Sigmoid colon (tissue), 7 donors: ENCODE measurements around the gene SUMO3. TPM values are rescaled to one million over a fixed set of nuclear protein-coding genes. Genes with fewer than 3 reads are reported as not detected.

Experiments
- DNase-seq: peaks from one replicate; pipeline ENCODE4 v3.0.0-alpha.2; 2019
- H3K27ac ChIP-seq, 4 donors: fragments of 200-600 bp; sonication (generic); one replicate each; pipeline ENCODE4 v1.5.1; 2016 to 2019; ENCODE audit warnings: mild to moderate bottlenecking in 1 of 4
- H3K27me3 ChIP-seq, 3 donors: fragments of 200-600 bp; sonication (generic); one replicate each; pipeline ENCODE4 v1.5.1; 2019; ENCODE audit warnings: mild to moderate bottlenecking in 1 of 3
- H3K36me3 ChIP-seq, 4 donors: fragments of 200-600 bp; sonication (generic); one replicate each; pipeline ENCODE4 v1.5.1; 2016 to 2019
- H3K4me1 ChIP-seq, 4 donors: fragments of 200-600 bp; sonication (generic); one replicate each; pipeline ENCODE4 v1.5.1; 2017 to 2019
- H3K4me3 ChIP-seq, 4 donors: fragments of 200-600 bp; sonication (generic); one replicate each; pipeline ENCODE4 v1.5.1; 2017 to 2019; ENCODE audit warnings: mild to moderate bottlenecking in 2 of 4, moderate library complexity in 1 of 4
- H3K9me3 ChIP-seq, 4 donors: fragments of 200-600 bp in 3 of 4; sonication (generic) in 3 of 4; one replicate each; pipeline versions ENCODE4 v1.5.1 to v1.6.1; 2013 to 2019
- EP300 ChIP-seq, 4 donors: sonication (generic); formaldehyde crosslinking; IDR thresholded peaks; one replicate each; pipeline ENCODE4 v1.6.1; 2017; ENCODE audit warnings: antibody characterized with exemption in 4 of 4
- POLR2A ChIP-seq, 2 donors: fragments of 450-650 bp; IDR thresholded peaks; one replicate each; pipeline ENCODE4 v1.6.1; 2016; ENCODE audit warnings: antibody characterized with exemption in 2 of 2, mild to moderate bottlenecking in 2 of 2, moderate library complexity in 2 of 2
- POLR2AphosphoS5 ChIP-seq, 4 donors: sonication (generic); formaldehyde crosslinking; IDR thresholded peaks; one replicate each; pipeline ENCODE4 v1.6.1; 2017; ENCODE audit warnings: antibody characterized with exemption in 4 of 4
- WGBS, 2 donors: extraction: QIAGEN DNeasy Blood & Tissue Kit; methylation state at CpG; one replicate each; pipeline ENCODE4 v1.1.7; 2013; 5-methylcytosine and 5-hydroxymethylcytosine counted together
- intact Hi-C: fragments of 100-400 bp; cut with DNase I; formaldehyde crosslinking; loops from one replicate; pipeline ENCODE4 v1.15.1; 2023
- polyA plus RNA-seq, 3 donors: library from polyadenylated mRNA; stranded (reverse); fragments of 200-250 nt; gene quantifications; one replicate each; pipeline ENCODE4 v1.2.3, GENCODE V29; 2013
- total RNA-seq, 4 donors: library from RNA; depleted of rRNA; stranded (reverse); fragments of >200 nt; gene quantifications; one replicate each; pipeline ENCODE4 v1.1.0, GENCODE V29; 2016
- TF ChIP-seq, protein P1 (sequence below), 4 experiments: fragments of 450-650 bp in 3 of 4; fragments of 200-600 bp in 1 of 4; IDR thresholded peaks; one replicate each; pipeline ENCODE4 v1.5.1; 2016 to 2019; ENCODE audit warnings: antibody characterized with exemption in 4 of 4, mild to moderate bottlenecking in 3 of 4, moderate library complexity in 2 of 4
- donor health status: healthy with polysubstance abuse.
- donor health status: Bipolar disorder and iron deficiency.
- donor health status: healthy.

The SUMO3 gene
- total and polyA plus RNA-seq, 7 donors: 52.4 to 104 (median 60.1) TPM

DNA sequence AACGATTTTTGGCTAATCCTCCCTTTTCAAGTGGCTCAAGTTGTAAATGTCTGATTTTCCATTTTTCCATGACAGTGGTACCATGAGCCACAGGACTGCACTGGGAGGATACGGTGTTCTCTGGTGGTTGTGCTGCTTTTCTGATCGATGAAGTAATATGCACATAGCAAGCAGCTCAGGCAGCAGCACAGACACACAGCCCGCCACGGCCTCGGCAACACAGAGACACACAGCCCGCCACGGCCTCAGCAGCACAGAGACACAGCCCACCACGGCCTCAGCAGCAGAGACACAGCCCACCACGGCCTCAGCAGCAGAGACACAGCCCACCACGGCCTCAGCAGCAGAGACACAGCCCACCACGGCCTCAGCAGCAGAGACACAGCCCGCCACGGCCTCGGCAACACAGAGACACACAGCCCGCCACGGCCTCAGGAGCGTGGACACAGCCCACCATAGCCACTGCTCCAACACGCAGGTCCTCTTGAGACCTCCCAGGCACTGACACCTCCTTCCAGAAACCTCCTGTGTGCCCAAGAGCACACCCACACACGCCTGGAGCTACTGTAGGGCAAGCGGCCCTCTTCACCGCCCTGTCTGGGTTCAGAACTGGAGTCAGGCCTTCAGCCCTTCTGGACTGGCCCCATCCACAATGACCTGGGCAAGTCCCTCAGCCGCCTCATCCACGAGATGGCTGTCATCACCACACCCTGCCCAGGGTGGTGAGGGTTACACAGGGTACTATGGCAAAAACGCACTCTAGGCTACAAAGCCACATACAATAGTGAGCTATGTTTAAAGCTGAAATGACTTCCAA, 45.2 kb upstream of the SUMO3 start:
- intact Hi-C loops: no loop called here
- peaks cover 0 to 62% (median 44%) of the 10 kb centered on the region in 4 donors for H3K4me1 ChIP-seq
- no peaks in the 10 kb centered on the region for H3K9me3 ChIP-seq
- 78 to 91% methylated on average over 25 of the region's 25 CpGs for WGBS, 2 donors
- H3K27ac ChIP-seq: no peak overlapping the region
- TF ChIP-seq, protein P1, sequence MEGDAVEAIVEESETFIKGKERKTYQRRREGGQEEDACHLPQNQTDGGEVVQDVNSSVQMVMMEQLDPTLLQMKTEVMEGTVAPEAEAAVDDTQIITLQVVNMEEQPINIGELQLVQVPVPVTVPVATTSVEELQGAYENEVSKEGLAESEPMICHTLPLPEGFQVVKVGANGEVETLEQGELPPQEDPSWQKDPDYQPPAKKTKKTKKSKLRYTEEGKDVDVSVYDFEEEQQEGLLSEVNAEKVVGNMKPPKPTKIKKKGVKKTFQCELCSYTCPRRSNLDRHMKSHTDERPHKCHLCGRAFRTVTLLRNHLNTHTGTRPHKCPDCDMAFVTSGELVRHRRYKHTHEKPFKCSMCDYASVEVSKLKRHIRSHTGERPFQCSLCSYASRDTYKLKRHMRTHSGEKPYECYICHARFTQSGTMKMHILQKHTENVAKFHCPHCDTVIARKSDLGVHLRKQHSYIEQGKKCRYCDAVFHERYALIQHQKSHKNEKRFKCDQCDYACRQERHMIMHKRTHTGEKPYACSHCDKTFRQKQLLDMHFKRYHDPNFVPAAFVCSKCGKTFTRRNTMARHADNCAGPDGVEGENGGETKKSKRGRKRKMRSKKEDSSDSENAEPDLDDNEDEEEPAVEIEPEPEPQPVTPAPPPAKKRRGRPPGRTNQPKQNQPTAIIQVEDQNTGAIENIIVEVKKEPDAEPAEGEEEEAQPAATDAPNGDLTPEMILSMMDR (IDR thresholded peaks at IDR 0.05): no peak
- TF ChIP-seq POLR2A (IDR thresholded peaks at IDR 0.05) (no peak), POLR2AphosphoS5 (IDR thresholded peaks at IDR 0.05) (no peak), EP300 (IDR thresholded peaks at IDR 0.05) (no peak)
- H3K4me3 ChIP-seq: no peak overlapping the region
- no peaks in the 10 kb centered on the region for H3K27me3 ChIP-seq
- no peak for DNase-seq
- peaks cover 5 to 54% (median 29%) of the 10 kb centered on the region in 4 donors for H3K36me3 ChIP-seq

DNA sequence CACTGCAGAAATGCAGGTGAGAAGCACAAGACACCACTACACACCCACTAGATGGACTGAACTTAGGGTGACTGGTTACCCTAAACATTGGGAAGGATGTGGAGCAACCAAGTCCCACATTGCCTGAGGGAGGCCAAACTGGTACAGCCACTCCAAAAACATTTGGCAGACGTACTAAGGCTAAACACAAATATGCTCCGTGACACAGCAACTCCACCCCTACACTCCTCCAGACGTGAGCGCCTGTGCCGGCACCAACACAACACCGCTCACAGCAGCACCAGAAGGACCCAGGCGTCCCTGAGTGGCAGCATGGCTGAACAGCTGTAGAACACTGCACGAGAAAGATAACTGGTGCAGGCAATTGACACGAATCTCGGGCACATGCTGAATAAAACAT, 40.9 kb upstream of the SUMO3 start:
- peaks cover 0 to 32% (median 17%) of the 10 kb centered on the region in 4 donors for H3K4me1 ChIP-seq
- no peak for TF ChIP-seq POLR2AphosphoS5 (IDR thresholded peaks at IDR 0.05)
- no peak for TF ChIP-seq EP300 (IDR thresholded peaks at IDR 0.05)
- TF ChIP-seq, protein P1 (IDR thresholded peaks at IDR 0.05): no peak
- no peak for TF ChIP-seq POLR2A (IDR thresholded peaks at IDR 0.05)
- no peaks in the 10 kb centered on the region for H3K27me3 ChIP-seq
- DNase-seq: no peak
- 85 to 92% methylated on average over 10 of the region's 10 CpGs for WGBS, 2 donors
- H3K27ac ChIP-seq: peak overlapping the region in 1 of 4 donors; percentile 4
- H3K4me3 ChIP-seq: no peak overlapping the region
- peaks cover 5 to 77% (median 47%) of the 10 kb centered on the region in 4 donors for H3K36me3 ChIP-seq
- H3K9me3 ChIP-seq: no peaks in the 10 kb centered on the region
- intact Hi-C loops: no loop called here

DNA sequence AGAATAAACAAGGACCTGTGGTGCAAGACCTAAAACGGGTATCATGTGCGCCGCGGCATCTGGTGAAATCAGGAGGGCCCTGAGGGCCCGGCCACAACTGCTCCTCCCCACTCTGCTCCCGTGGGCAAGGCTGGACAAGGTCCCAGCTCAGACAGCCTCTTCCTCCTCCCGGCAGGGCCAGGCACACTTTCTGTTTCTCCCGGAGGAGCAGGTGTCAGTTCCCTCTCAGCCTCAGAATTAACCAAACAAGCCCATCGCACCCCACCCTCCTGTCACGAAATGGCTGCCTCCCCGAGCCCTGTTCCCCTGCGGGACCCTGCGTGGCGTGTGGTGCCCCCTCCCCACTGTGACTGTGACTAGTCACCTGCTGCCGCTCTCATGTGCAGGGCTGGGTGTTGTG, 40.4 kb upstream of the SUMO3 start:
- intact Hi-C loops: no loop called here
- H3K27ac ChIP-seq: peak overlapping the region in 1 of 4 donors; percentile 4
- H3K4me1 ChIP-seq: peaks cover 0 to 30% (median 15%) of the 10 kb centered on the region in 4 donors
- no peak for DNase-seq
- TF ChIP-seq POLR2AphosphoS5 (IDR thresholded peaks at IDR 0.05): no peak
- TF ChIP-seq, protein P1 (IDR thresholded peaks at IDR 0.05): no peak
- TF ChIP-seq EP300 (IDR thresholded peaks at IDR 0.05): no peak
- TF ChIP-seq POLR2A (IDR thresholded peaks at IDR 0.05): no peak
- no peaks in the 10 kb centered on the region for H3K27me3 ChIP-seq
- H3K36me3 ChIP-seq: peaks cover 1 to 77% (median 45%) of the 10 kb centered on the region in 4 donors
- no peaks in the 10 kb centered on the region for H3K9me3 ChIP-seq
- 83 to 86% methylated on average over 15 of the region's 15 CpGs for WGBS, 2 donors
- H3K4me3 ChIP-seq: no peak overlapping the region

DNA sequence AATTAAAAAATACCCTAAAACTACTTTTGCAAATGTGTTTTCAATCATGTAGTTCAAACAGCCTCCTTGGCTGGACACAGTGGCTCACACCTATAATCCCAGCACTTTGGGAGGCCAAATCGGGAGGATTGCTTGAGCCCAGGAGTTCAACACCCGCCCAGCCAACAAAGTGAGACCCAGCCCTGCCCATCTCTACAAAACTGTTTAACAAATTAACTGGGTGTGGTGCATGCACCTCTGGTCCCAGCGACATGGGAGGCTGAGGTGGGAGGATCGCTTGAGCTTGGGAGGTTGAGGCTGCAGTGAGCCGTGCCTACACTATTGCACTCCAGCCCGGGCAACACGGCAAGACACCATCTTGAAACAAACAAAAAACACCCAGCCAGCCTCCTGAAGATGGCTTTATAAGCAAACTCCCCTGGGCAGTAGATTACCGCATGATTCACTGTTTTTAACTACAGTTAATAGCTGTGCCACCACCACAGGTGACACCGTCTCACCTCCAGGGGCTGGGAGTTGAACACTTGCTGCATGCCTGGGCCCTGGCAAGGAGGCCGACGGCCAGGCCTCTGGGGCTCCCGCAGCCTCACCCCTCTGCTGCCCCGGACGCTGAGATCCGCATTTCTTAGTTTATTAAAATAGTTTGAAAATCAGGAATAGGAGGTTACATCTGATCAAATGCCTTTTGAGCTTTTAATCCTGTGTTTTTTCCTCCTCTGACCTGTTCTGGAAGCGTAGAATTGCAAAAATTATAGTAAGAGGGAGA, 39.4 kb upstream of the SUMO3 start:
- H3K27me3 ChIP-seq: no peaks in the 10 kb centered on the region
- 89 to 96% methylated on average over 16 of the region's 16 CpGs for WGBS, 2 donors
- intact Hi-C loops: no loop called here
- no peak for TF ChIP-seq EP300 (IDR thresholded peaks at IDR 0.05)
- TF ChIP-seq POLR2A (IDR thresholded peaks at IDR 0.05): no peak
- TF ChIP-seq POLR2AphosphoS5 (IDR thresholded peaks at IDR 0.05): no peak
- TF ChIP-seq, protein P1 (IDR thresholded peaks at IDR 0.05): no peak
- DNase-seq: no peak
- peaks cover 0 to 22% (median 10%) of the 10 kb centered on the region in 4 donors for H3K4me1 ChIP-seq
- H3K4me3 ChIP-seq: no peak overlapping the region
- peak overlapping the region in 1 of 4 donors; percentile 15 for H3K27ac ChIP-seq
- H3K36me3 ChIP-seq: peaks cover 0 to 85% (median 45%) of the 10 kb centered on the region in 4 donors
- H3K9me3 ChIP-seq: no peaks in the 10 kb centered on the region
